GM12878 (cell line): ENCODE data around the gene MCFD2. TPM values are rescaled to one million over a fixed set of nuclear protein-coding genes. Genes with fewer than 3 reads are reported as not detected.

Source experiments
- ATAC-seq: fragments of 200-7000 bp; cut with Tn5 transposase; 3 replicates; pipeline ENCODE4 v1.9.1; 2020; ENCODE audit warnings: mild to moderate bottlenecking, moderate library complexity
- BruUV-seq: library from RNA; stranded (reverse); fragments of 400-500 nt; replicated peaks from 2 replicates; lab custom pipeline; 2021; lab: Mats Ljungman, UMichigan
- CTCF ChIA-PET: fragments of 300-600 bp; sonication (Branson Sonifier 250); formaldehyde crosslinking; extraction: SDS; loops from one replicate; lab custom pipeline; 2021; ENCODE audit warnings: inconsistent platforms; lab: Yijun Ruan, JAX
- POLR2A ChIA-PET: fragments of 350-600 bp; formaldehyde crosslinking; extraction: SDS; loops from one replicate; lab custom pipeline; 2021; ENCODE audit warnings: inconsistent platforms; lab: Charles Lee
- RAD21 ChIA-PET: fragments of 300-600 bp; sonication (Branson Sonifier 250); formaldehyde crosslinking; loops from one replicate; lab custom pipeline; 2023; ENCODE audit warnings: antibody characterized with exemption; ENCODE audit not compliant: unreplicated experiment; lab: Charles Lee
- SMC1A ChIA-PET: fragments of 300-600 bp; sonication (Branson Sonifier 250); formaldehyde crosslinking; loops from one replicate; lab custom pipeline; 2023; ENCODE audit not compliant: unreplicated experiment, uncharacterized antibody; lab: Charles Lee
- DNase-seq: peaks from one replicate; pipeline ENCODE4 v3.0.0-alpha.2; 2011; ENCODE audit warnings: low read depth, low spot score
- FAIRE-seq: peaks from 3 replicates; lab custom pipeline; 2011; peaks lifted over from hg19 to GRCh38; lab: Jason Lieb, UNC
- H2AFZ ChIP-seq: 2 replicates; pipeline ENCODE4 v1.6.0; 2011; ENCODE audit warnings: low read depth, low read length, control low read depth; ENCODE audit not compliant: control insufficient read depth
- H3K27ac ChIP-seq: 2 replicates; pipeline ENCODE4 v1.5.1; 2011; ENCODE audit warnings: control low read depth; ENCODE audit not compliant: control insufficient read depth, insufficient read depth
- H3K27me3 ChIP-seq, 2 experiments: replicated peaks in 1 of 2; 2 replicates each; pipeline versions ENCODE4 v1.6.0 to v1.6.1; 2011; ENCODE audit warnings: low read length in 1 of 2; ENCODE audit not compliant: control insufficient read depth in 2 of 2, insufficient read depth in 2 of 2
- H3K36me3 ChIP-seq, 2 experiments: 2 replicates each; pipeline ENCODE4 v1.5.1; 2011; ENCODE audit warnings: low read length in 1 of 2; ENCODE audit not compliant: control insufficient read depth in 2 of 2, insufficient read depth in 2 of 2
- H3K4me1 ChIP-seq: 2 replicates; pipeline ENCODE4 v1.6.1; 2011; ENCODE audit warnings: mild to moderate bottlenecking, low read length, moderate library complexity, mixed read lengths; ENCODE audit not compliant: control insufficient read depth, insufficient read depth
- H3K4me2 ChIP-seq: 2 replicates; pipeline ENCODE4 v1.6.0; 2011; ENCODE audit warnings: control low read depth; ENCODE audit not compliant: control insufficient read depth, insufficient read depth
- H3K4me3 ChIP-seq: fragments of 200-600 bp; sonication (generic); 2 replicates; pipeline ENCODE4 v1.5.1; 2016
- H3K79me2 ChIP-seq: 2 replicates; pipeline ENCODE4 v1.6.0; 2011; ENCODE audit warnings: low read length; ENCODE audit not compliant: control insufficient read depth, insufficient read depth
- H3K9ac ChIP-seq: 2 replicates; pipeline ENCODE4 v1.8.0; 2011; ENCODE audit warnings: low read length, control low read depth, mixed read lengths; ENCODE audit not compliant: control insufficient read depth, insufficient read depth
- H3K9me3 ChIP-seq: replicated peaks from 3 replicates; pipeline ENCODE4 v1.5.1; 2011; ENCODE audit warnings: mild to moderate bottlenecking, low read length; ENCODE audit not compliant: control insufficient read depth, insufficient read depth
- H4K20me1 ChIP-seq: 2 replicates; pipeline ENCODE4 v1.6.0; 2011; ENCODE audit not compliant: control insufficient read depth, insufficient read depth
- BACH1 ChIP-seq: fragments of 450-650 bp; IDR thresholded peaks from 2 replicates; pipeline ENCODE4 v1.6.1; 2017; ENCODE audit warnings: mild to moderate bottlenecking, borderline replicate concordance
- BCL11A ChIP-seq: IDR thresholded peaks from 2 replicates; pipeline ENCODE4 v1.6.1; 2011; ENCODE audit warnings: low read depth, low read length
- EP300 ChIP-seq, 2 experiments: fragments of 150-350 bp in 1 of 2; IDR thresholded peaks; 2 replicates each; pipeline ENCODE4 v1.6.1; 2011 to 2012; ENCODE audit warnings: low read depth in 2 of 2, low read length in 2 of 2, borderline replicate concordance in 1 of 2, improper control_type of control experiment in 1 of 2, inconsistent platforms in 1 of 2; ENCODE audit not compliant: control insufficient read depth in 1 of 2
- KAT2A ChIP-seq: conservative IDR thresholded peaks from 2 replicates; pipeline ENCODE4 v1.6.1; 2011; ENCODE audit warnings: low read depth, low read length; ENCODE audit not compliant: control insufficient read depth
- MAX ChIP-seq: IDR thresholded peaks from 2 replicates; pipeline ENCODE4 v1.6.1; 2012; ENCODE audit warnings: low read depth, low read length, improper control_type of control experiment
- PBX3 ChIP-seq: IDR thresholded peaks from 2 replicates; pipeline ENCODE4 v1.6.1; 2011; ENCODE audit warnings: mild to moderate bottlenecking, low read depth, low read length, moderate library complexity; ENCODE audit not compliant: insufficient replicate concordance
- RUNX3 ChIP-seq: IDR thresholded peaks from 2 replicates; pipeline ENCODE4 v1.6.1; 2012; ENCODE audit warnings: low read length, inconsistent platforms
- SP1 ChIP-seq: IDR thresholded peaks from one replicate; pipeline ENCODE4 v1.6.1; 2011; ENCODE audit warnings: low read depth, low read length
- SPI1 ChIP-seq: IDR thresholded peaks from 2 replicates; pipeline ENCODE4 v1.6.1; 2011; ENCODE audit warnings: low read depth, mild to moderate bottlenecking, low read length, moderate library complexity, borderline replicate concordance; ENCODE audit not compliant: insufficient read depth
- ZNF687 ChIP-seq: fragments of 450-650 bp; IDR thresholded peaks from 2 replicates; pipeline ENCODE4 v1.6.1; 2017; ENCODE audit warnings: mild to moderate bottlenecking, moderate library complexity
- WGBS: methylation state at CpG from one replicate; pipeline ENCODE4 v1.1.6; 2016; ENCODE audit warnings: low lambda C conversion rate; ENCODE audit not compliant: insufficient replicate concordance, insufficient coverage; ENCODE audit errors: missing lambda C conversion rate; 5-methylcytosine and 5-hydroxymethylcytosine counted together
- in situ Hi-C: fragments of 300-500 bp; cut with MboI; formaldehyde crosslinking; loops from 9 replicates; pipeline ENCODE4 v1.14.3; 2018; ENCODE audit warnings: mixed read lengths
- intact Hi-C: fragments of 100-400 bp; cut with micrococcal nuclease; formaldehyde crosslinking; loops from one replicate; pipeline ENCODE4 v1.14.2; 2022; ENCODE audit not compliant: unreplicated experiment
- polyA plus RNA-seq, 11 experiments: library from polyadenylated mRNA; depleted of rRNA in 4 of 11; unstranded in 6 of 11; stranded (reverse) in 5 of 11; fragments of >200 nt; fragmentation: Nextera tagmentation in 4 of 11; fragmentation: Illumina TruSeq in 1 of 11; extraction: Ambion mirVana in 4 of 11; extraction: Trizol in 1 of 11; gene quantifications; 1 replicate in 1 of 11; 2 replicates in 10 of 11; pipeline versions ENCODE4 v1.2.1 to v1.2.3, GENCODE V29; 2011 to 2016; ENCODE audit warnings: inconsistent platforms in 2 of 11, missing spikeins in 2 of 11, low read depth in 1 of 11
- total RNA-seq, 4 experiments: library from RNA; depleted of rRNA in 3 of 4; stranded (reverse); fragments of >200 nt in 3 of 4; fragmentation: Illumina TruSeq in 1 of 4; extraction: Trizol in 1 of 4; gene quantifications; 2 replicates each; pipeline versions ENCODE4 v1.2.1 to v1.2.3, GENCODE V29; 2013 to 2021
- TF ChIP-seq, protein P1 (sequence below): fragments of 450-650 bp; IDR thresholded peaks from 2 replicates; pipeline ENCODE4 v1.6.1; 2017; ENCODE audit warnings: borderline replicate concordance

MCFD2 gene
- total and polyA plus RNA-seq, 10 of the 15 experiments (the other 5 are each of a cell fraction or from before 2014, with no cell fraction given), result 35.0 to 57.3 (median 40.3) TPM

GRCh38 chr2:46939626-46940359 lies 24.2 kb upstream of the MCFD2 start:
- POLR2A ChIA-PET, result no interaction called here
- H3K4me3 ChIP-seq, result peak overlapping the region; percentile 76
- no peak for DNase-seq
- peak overlapping the region; percentile 97 for H3K4me2 ChIP-seq
- peak overlapping the region; percentile 47; the same call in 1 of the 2 replicates for H3K9ac ChIP-seq
- H3K9me3 ChIP-seq, result no peaks in the 10 kb centered on the region
- no peak for TF ChIP-seq BACH1
- no peak for TF ChIP-seq KAT2A
- TF ChIP-seq RUNX3, result peak; percentile 72; the same call in 1 of the 2 replicates
- no peak for TF ChIP-seq SPI1
- no peak for TF ChIP-seq EP300 (IDR thresholded peaks at IDR 0.05; ENCODE audit: borderline replicate concordance in 1 of 2, control insufficient read depth in 1 of 2, low read depth in 2 of 2, low read length in 2 of 2)
- no peak for TF ChIP-seq BCL11A
- TF ChIP-seq ZNF687, result no peak
- peak; percentile 20 for TF ChIP-seq SP1
- TF ChIP-seq PBX3, result no peak
- no peak for TF ChIP-seq MAX
- TF ChIP-seq, protein P1, sequence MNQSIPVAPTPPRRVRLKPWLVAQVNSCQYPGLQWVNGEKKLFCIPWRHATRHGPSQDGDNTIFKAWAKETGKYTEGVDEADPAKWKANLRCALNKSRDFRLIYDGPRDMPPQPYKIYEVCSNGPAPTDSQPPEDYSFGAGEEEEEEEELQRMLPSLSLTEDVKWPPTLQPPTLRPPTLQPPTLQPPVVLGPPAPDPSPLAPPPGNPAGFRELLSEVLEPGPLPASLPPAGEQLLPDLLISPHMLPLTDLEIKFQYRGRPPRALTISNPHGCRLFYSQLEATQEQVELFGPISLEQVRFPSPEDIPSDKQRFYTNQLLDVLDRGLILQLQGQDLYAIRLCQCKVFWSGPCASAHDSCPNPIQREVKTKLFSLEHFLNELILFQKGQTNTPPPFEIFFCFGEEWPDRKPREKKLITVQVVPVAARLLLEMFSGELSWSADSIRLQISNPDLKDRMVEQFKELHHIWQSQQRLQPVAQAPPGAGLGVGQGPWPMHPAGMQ, result no peak
- H3K27me3 ChIP-seq, result no peaks in the 10 kb centered on the region
- SMC1A ChIA-PET, result interaction anchor here (1.1 to 1.4 kb wide), 2 partner anchors 10 to 383 kb away, joined by 3 to 6 read pairs; no protein-coding TSS in a partner anchor
- RAD21 ChIA-PET, result no interaction called here
- CTCF ChIA-PET, result no interaction called here
- in situ Hi-C loops, result no loop called here
- ATAC-seq, result no peak
- no peak for FAIRE-seq
- intact Hi-C loops, result no loop called here
- peak overlapping the region; percentile 9; the same call in 1 of the 2 replicates for H2AFZ ChIP-seq
- TSS peak; percentile 23 for BruUV-seq
- H3K4me1 ChIP-seq, result peaks cover 18% of the 10 kb centered on the region
- peaks cover 31% of the 10 kb centered on the region for H3K79me2 ChIP-seq
- WGBS, result 33% methylated on average over 13 of the region's 13 CpGs
- H3K27ac ChIP-seq, result no peak overlapping the region
- no peaks in the 10 kb centered on the region for H3K36me3 ChIP-seq
- no peaks in the 10 kb centered on the region for H4K20me1 ChIP-seq
